HG03571 (cell line): Measurements from ENCODE around the gene SRGAP1.
"Not testable (repeated sequence)": the region's sequence is repeated elsewhere in the genome, so short reads cannot be mapped to it uniquely, and the experiment has no call there.

ENCODE experiments used
- ATAC-seq: cut with Tn5 transposase; IDR thresholded peaks from one replicate; pipeline ENCODE4 v1.9.1; 2021; ENCODE audit not compliant: unreplicated experiment

Gene SRGAP1

DNA sequence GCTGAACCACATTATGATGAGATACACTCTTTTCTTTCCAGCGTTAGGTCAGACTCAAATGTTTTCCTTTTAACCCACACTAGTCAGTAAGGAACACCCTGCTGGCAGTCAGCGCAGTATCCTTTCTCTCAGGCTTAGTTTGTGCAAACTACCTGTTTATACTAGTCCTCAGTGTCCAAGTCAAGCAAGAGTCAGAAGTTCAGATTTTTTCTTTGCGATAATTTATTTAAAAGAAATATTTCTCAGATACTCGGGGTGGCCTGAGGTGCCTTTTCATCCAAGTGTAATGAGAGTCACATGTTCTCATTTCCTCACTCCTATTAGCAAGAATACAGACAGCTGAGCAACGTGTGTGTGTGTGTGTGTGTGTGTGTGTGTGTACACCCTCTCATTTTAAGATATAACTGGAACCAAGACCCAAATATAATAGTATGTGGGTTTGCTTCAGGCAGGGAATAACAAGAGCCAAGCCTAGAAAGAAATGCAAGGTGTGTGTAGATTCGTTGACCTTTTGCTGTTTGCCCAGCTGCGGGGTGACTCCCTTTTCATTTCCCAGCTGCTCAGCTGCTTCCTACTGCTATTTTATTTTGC lies 194.9 kb downstream of the SRGAP1 start:
- ATAC-seq = no peak

DNA sequence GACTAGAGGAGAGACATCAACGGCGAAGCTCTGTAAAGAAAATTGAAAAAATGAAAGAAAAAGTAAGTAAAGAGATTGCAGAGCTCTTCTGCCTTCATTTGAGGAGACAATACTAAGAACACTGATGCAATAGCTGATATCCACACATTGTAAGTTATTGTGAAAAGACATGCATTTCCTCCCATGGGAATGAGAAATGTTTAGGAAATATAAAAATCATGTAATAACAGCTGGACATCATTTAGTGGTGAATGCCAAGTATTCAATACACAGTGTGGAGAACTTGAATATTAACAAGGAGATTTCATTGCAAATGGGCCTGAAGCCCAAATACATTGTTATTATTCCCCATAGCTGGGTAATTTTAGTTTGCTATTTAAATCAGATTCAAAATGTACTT lies 198.4 kb downstream of the SRGAP1 start:
- ATAC-seq = no peak

GRCh38 chr12:64044191-64044590 lies 199.7 kb downstream of the SRGAP1 start:
- ATAC-seq = no peak

- no peak for ATAC-seq
Observed at GRCh38 chr12:64051057-64051456, 206.6 kb downstream of the SRGAP1 start.

- ATAC-seq = no peak
Observed at GRCh38 chr12:64053117-64053516, 208.6 kb downstream of the SRGAP1 start.

- ATAC-seq = no peak
Observed at GRCh38 chr12:64054079-64054520, 209.6 kb downstream of the SRGAP1 start.

DNA sequence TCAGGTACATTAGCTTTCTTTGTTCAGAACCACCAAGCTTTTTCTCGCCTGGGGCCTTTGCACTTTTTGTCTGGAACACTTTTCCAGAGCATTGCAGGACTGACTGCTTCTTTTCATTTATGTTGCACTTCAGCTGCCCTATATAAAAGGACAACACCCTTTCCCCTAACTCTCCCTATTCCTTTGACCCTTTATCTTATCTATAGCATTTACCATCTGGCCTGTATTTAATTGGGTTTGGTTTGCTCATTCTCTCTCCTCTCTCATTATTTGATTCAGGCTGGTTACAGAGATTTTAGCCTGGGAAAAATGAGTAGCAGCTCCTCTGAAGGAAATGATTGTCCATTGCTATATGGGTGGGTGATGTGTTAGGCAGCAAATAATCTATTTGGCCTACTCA lies 212.2 kb downstream of the SRGAP1 start:
- no peak for ATAC-seq

DNA sequence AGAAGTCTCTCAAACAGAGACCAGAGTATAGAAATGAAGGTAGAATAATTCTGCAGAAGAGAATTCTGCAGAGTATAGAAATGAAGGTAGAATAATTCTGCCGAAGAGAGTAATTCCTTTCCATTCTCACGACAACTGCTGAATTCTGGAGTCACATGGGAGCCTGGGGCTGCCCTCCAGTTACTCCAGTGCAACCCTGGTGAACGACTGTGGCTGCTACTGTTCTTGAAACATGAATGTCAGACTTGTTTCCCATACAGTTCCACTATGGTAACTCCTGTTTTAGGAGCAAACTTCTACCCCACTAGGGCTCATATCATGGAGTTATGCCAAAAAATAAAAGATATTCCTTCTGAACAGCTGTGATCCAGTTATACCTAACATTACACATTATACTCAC lies 213.2 kb downstream of the SRGAP1 start:
- no peak for ATAC-seq

GRCh38 chr12:64058541-64059265 lies 214.2 kb downstream of the SRGAP1 start:
- no peak for ATAC-seq

DNA sequence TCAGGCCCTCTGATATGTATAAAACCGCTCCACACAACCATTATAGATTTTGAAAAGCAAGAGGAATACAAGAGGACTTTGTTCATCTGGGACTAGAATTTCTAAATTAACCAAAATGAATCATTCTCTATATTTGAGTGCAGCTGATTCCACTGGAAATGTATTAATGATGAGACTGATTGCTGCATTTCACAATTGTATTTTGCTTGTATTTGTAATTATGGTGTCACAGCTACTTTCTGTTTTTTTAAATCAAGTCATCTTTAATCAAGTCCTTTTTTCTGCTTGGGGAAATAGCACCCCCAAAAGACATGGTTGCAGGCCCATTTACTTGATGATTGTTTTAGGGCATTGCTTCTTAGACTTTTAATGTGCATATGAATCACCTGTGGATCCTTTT lies 215.2 kb downstream of the SRGAP1 start:
- ATAC-seq = no peak

- no peak for ATAC-seq
Observed at GRCh38 chr12:64061868-64062375, 217.4 kb downstream of the SRGAP1 start.

GRCh38 chr12:64063121-64063520 lies 218.6 kb downstream of the SRGAP1 start:
- ATAC-seq = no peak

GRCh38 chr12:64064240-64064639 lies 219.7 kb downstream of the SRGAP1 start:
- ATAC-seq = no peak

DNA sequence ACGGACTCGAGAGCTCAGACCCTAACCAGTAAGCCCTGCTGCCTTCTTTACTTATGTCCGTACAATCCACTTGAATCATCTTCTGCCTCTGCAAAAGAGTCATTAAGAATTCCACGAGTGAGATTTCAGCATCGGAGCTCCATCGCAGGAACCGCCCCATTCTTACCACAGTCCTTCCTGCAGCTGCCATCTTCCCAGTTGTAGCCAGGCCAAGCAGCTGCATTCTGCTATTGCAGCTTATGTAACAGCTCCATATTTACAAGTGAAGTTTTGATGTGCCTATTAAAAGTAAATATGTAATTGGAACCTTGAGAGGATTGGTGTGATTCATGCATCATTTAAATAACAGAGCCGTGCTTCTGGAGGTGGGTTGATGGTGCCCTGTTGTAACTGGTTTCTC lies 220.2 kb downstream of the SRGAP1 start:
- ATAC-seq = no peak

DNA sequence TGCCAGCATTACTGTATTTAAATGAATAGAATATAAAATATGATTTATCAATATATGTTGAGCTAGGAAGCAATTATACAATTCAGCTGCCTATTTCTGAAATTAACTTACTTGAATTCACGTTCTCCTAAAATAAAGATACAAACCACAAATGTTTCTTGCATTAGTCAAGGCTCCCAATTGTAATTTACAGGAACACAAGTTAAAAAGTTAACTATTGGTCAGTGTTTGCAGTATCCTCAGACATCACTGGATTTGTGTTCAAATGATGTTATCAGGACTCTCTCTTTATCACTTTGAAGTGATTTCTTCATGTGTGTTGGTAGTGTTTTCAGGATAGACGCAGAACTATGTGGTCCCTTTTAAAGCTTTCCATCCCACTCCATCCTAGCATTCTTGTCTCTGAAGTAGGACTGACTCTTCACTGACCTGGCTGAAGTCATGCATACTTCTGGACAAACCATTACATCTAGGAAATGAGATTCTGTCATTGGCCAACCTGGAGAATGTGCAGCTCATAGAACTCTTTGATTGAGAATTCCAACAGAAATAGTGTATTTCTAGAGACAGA lies 221.5 kb downstream of the SRGAP1 start:
- no peak for ATAC-seq

DNA sequence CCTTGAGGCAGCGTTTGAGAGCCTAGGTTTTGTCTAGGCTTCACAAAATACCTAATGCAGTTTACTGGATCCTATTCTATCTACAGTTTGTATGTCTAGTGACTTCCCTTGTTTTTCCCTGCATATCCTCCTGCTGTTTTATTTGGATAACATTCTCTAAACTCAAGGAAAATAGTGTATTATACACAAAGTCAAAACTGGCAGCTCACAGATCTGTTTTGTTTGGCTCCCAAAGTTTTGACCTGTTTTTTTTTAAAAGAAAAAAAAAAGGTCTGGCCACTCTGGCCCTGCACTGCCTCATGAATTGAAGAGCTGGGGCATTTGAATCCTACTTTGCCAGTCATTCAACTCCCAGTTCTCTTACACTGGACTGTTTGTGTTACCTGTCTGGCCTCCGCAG lies 222.3 kb downstream of the SRGAP1 start:
- no peak for ATAC-seq

GRCh38 chr12:64070454-64070853 lies 226.0 kb downstream of the SRGAP1 start:
- no peak for ATAC-seq

DNA sequence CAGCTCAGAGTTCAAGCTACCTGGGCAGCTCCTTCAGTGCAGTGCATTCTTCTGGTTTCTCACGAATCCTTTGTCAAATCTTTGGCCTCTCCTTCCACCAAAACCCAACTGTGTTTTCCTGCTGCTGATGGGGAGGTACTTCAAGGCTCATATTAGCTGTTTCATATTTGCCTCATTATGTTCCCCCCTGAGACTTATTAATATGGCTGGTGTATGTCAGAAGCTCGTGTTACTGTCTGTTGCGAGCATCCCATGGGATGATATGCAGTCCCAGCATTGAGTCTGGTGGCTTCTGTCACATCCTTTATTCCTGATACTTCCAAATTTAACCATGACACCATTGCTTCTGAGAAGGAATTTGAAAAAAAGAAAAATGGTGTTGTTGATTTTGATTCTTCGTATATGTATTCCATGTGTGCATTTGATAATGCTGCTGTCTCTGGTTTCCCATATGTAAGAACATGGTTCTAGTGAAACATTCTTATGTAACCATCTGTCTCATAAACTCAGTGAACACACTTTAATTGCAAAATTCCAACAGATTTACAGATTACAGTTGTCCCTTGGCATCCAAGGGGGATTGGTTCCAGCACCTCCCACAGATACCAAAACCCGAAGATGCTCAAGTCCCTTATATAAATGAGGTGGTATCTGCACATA lies 228.5 kb downstream of the SRGAP1 start:
- no peak for ATAC-seq

GRCh38 chr12:64076565-64076964 lies 232.1 kb downstream of the SRGAP1 start:
- not testable (repeated sequence) for ATAC-seq

GRCh38 chr12:64077922-64078321 lies 233.4 kb downstream of the SRGAP1 start:
- no peak for ATAC-seq

GRCh38 chr12:64080319-64081007 lies 236.0 kb downstream of the SRGAP1 start:
- no peak for ATAC-seq
